Mesodermal cell (in vitro differentiated cells): Measurements from ENCODE around the gene NFIC.

Experiments
- H3K27ac ChIP-seq: 2 replicates; pipeline ENCODE4 v1.7.0; 2013; ENCODE audit warnings: mild to moderate bottlenecking, low read depth, low read length, moderate library complexity; ENCODE audit not compliant: severe bottlenecking
- H3K36me3 ChIP-seq: 2 replicates; pipeline ENCODE4 v1.7.1; 2013; ENCODE audit warnings: mild to moderate bottlenecking, low read length, moderate library complexity; ENCODE audit not compliant: control insufficient read depth, insufficient read depth
- H3K4me1 ChIP-seq: one replicate; pipeline ENCODE4 v1.7.1; 2013; ENCODE audit warnings: mild to moderate bottlenecking, low read length; ENCODE audit not compliant: insufficient read depth, control insufficient read depth, poor library complexity, severe bottlenecking
- H3K4me3 ChIP-seq: 2 replicates; pipeline ENCODE4 v1.7.0; 2013; ENCODE audit warnings: low read length, control low read depth, mild to moderate bottlenecking; ENCODE audit not compliant: insufficient read depth, poor library complexity, severe bottlenecking; ENCODE audit errors: extremely low read depth
- H3K9me3 ChIP-seq: 2 replicates; pipeline ENCODE4 v1.7.1; 2013; ENCODE audit warnings: mild to moderate bottlenecking, low read length, moderate library complexity; ENCODE audit not compliant: control insufficient read depth
- WGBS, 2 experiments: methylation state at CpG; one replicate each; pipeline ENCODE4 v1.1.5; 2013; ENCODE audit warnings: missing lambda C conversion rate in 2 of 2; ENCODE audit not compliant: insufficient coverage in 2 of 2; 5-methylcytosine and 5-hydroxymethylcytosine counted together

Gene NFIC

DNA sequence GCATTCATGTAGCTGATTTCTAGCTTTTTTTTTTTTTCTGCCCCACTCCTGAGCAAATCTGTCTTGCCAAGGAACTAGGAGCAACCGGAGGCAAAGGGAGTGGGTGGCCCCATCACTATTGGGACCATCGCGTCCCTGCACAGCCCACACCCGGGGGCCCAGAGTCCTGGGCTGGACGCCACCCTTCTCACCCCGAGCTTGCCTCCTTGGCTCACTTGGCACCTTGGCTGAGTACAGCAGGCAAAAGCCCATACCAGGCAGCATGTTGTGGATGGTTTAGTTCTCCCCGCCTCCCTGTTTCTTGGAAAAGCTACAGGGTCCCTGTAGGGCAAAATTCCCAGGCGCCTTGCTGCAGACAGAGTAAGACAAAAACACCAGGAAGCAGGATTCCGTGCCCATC is 100.3 kb downstream of the NFIC start:
- 90 to 96% methylated on average over 6 to 9 of the region's 9 CpGs for WGBS, 2 experiments
- Histone ChIP-seq H3K36me3 (no peaks in the 10 kb centered on the region), H3K4me1 (peaks cover 12% of the 10 kb centered on the region)

DNA sequence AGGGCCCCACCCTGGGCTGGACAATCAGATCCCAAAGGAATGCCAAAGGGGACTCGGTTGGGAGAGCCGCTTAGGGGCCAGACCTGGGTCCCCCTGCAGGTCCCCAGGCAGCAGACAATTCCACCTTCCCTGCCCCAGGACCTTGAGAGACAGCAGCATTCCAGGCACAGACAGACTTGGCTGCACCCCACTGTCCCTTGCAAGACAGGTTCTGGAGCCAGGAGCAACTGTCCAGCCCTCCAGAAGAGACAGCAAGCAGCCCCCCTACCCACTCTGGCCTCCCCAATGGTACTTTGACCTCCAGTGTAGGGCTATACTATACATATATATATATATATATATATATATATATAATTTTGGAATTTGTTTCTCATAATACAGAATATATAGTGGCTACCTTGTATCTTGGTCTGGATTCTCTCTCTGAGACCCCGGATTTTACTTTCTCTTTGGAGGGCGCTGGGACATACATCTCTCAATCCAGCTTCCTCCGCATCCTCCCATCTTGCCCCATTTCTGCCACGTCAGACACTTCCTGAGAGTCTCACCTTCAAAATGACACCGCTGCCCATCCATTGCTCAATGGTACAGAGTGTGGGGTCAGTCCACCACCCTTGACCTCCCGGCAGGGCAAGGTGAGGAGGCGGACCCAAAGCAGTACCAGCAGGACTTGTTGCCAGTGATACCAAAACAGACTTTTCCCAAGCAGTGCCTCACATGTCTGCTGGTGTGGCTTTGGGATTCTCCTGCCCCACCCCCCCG is 101.2 kb downstream of the NFIC start:
- Histone ChIP-seq H3K36me3 (no peaks in the 10 kb centered on the region), H3K9me3 (peaks cover 7% of the 10 kb centered on the region), H3K27ac (no peak overlapping the region), H3K4me1 (peaks cover 12% of the 10 kb centered on the region), H3K4me3 (no peak overlapping the region)
- 88 to 94% methylated on average over 8 to 9 of the region's 10 CpGs for WGBS, 2 experiments

More for the DNA sequence above, 100.3 kb downstream of the NFIC start:
- peaks cover 7% of the 10 kb centered on the region for H3K9me3 ChIP-seq
- no peak overlapping the region for H3K4me3 ChIP-seq
- no peak overlapping the region for H3K27ac ChIP-seq

DNA sequence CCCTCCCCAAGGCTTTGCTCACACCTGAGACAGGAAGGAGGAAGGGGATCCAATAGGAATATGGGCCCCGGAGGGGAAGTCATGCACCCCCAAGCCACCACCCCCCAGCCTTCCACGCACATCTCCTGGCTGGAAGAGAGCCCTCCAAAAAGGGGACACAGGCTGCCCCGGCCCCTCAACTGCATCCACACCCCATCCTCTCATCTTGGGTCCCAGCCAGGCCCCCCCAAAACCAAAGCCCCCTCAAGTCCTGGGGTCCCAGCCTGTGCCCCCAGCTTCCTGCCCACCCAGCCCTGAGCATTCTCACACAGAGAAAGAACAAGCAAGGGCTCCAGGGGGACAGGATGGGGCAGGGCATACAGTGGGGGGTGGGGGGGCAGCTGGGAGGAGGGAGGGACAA is 101.8 kb downstream of the NFIC start:
- WGBS, 2 experiments: 90% methylated on average over 2 of the region's 3 CpGs; no CpG with 5 or more reads in 1 of the 2 experiments
- Histone ChIP-seq H3K4me3 (no peak overlapping the region), H3K27ac (no peak overlapping the region)

DNA sequence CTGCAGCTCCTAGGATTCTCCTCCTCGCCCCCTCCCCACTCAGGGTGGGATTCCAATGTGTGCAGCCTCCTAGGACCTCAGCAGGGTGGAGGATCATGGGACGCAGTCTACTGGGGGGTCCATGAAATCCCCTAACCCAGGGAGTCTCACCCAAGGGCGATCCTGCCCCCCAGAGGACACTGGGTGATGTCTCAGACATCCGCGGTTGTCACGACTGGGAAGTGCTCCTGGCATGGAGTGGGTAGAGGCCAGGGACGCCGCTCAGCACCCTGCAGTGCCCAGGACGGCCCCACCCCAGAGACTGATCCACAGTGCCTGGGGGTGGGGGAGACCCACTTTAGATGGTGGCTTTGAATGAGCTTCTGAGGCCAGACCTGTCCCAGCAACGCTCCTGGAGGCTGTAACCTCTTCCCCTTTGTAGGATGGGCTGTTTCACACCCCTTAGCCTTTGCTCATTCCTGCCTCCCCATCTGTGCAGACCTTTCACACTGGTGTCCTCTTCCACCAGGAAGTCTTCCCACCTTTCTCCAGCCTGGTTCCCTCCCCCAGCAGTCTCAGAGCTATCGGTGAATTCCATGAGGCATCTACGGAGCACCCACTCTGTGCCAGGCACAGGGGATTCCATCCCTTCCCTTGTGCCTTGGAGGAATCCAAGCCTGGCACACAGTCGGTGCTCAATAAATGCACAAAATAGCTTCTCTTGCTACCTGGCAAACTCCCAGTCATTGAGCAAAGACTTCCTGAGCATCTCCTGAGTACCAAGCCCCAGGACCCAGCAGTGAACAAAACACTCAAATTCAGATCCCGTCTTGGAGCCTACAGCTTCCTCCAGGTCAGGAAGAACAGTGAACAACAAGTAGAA is 103.5 kb downstream of the NFIC start:
- Histone ChIP-seq H3K27ac (no peak overlapping the region), H3K4me1 (peaks cover 4% of the 10 kb centered on the region), H3K4me3 (no peak overlapping the region), H3K36me3 (no peaks in the 10 kb centered on the region), H3K9me3 (peaks cover 7% of the 10 kb centered on the region)
- 67 to 77% methylated on average over 12 to 13 of the region's 14 CpGs for WGBS, 2 experiments

More for the DNA sequence above, 101.8 kb downstream of the NFIC start:
- Histone ChIP-seq H3K9me3 (peaks cover 7% of the 10 kb centered on the region), H3K36me3 (no peaks in the 10 kb centered on the region), H3K4me1 (peaks cover 12% of the 10 kb centered on the region)

- peaks cover under 1% of the 10 kb centered on the region for H3K4me1 ChIP-seq
- H3K9me3 ChIP-seq: peaks cover 7% of the 10 kb centered on the region
- H3K36me3 ChIP-seq: no peaks in the 10 kb centered on the region
- WGBS, 2 experiments: 77 to 84% methylated on average over 7 to 11 of the region's 11 CpGs
- H3K4me3 ChIP-seq: no peak overlapping the region
- no peak overlapping the region for H3K27ac ChIP-seq
Measured at GRCh38 chr19:3470500-3471128, 104.2 kb downstream of the NFIC start.

GRCh38 chr19:3471954-3472655 is 105.7 kb downstream of the NFIC start:
- Histone ChIP-seq H3K27ac (no peak overlapping the region), H3K4me3 (no peak overlapping the region), H3K9me3 (peaks cover 7% of the 10 kb centered on the region), H3K4me1 (no peaks in the 10 kb centered on the region), H3K36me3 (no peaks in the 10 kb centered on the region)
- 54 to 62% methylated on average over 10 to 12 of the region's 24 CpGs for WGBS, 2 experiments

- Histone ChIP-seq H3K4me3 (no peak overlapping the region), H3K27ac (no peak overlapping the region), H3K9me3 (no peaks in the 10 kb centered on the region), H3K4me1 (no peaks in the 10 kb centered on the region), H3K36me3 (no peaks in the 10 kb centered on the region)
- WGBS, 2 experiments: 84 to 86% methylated on average over 7 to 8 of the region's 8 CpGs
Measured at GRCh38 chr19:3474010-3474409, 107.6 kb downstream of the NFIC start.

DNA sequence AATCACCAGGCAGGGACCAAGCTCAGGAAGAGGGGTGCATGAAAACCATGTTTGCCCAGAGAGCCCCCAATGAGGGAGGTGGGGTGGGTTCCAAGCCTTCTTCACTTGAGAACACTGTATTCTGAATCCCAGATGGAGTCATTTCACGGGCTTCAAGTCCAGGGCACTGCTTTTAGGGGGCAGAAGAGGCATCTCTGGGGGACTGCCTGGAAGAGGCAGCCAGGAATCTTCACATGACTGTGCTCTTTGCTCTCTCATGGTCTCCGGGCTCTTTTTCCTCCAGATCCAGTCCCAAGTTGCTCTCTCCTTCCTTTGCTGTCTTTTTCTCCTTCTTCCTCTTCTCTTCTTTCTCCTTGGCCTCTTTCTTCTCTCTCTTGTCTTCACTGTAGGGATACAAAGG is 108.2 kb downstream of the NFIC start:
- no peak overlapping the region for H3K27ac ChIP-seq
- no peak overlapping the region for H3K4me3 ChIP-seq
- no peaks in the 10 kb centered on the region for H3K9me3 ChIP-seq
- no peaks in the 10 kb centered on the region for H3K36me3 ChIP-seq
- 79% methylated on average over 2 of the region's 2 CpGs for WGBS, 2 experiments
- H3K4me1 ChIP-seq: no peaks in the 10 kb centered on the region

- H3K27ac ChIP-seq: no peak overlapping the region
- H3K4me1 ChIP-seq: no peaks in the 10 kb centered on the region
- H3K4me3 ChIP-seq: no peak overlapping the region
- WGBS, 2 experiments: 80 to 81% methylated on average over 4 of the region's 4 CpGs
- no peaks in the 10 kb centered on the region for H3K9me3 ChIP-seq
- H3K36me3 ChIP-seq: no peaks in the 10 kb centered on the region
Measured at GRCh38 chr19:3475449-3475848, 109.1 kb downstream of the NFIC start.

DNA sequence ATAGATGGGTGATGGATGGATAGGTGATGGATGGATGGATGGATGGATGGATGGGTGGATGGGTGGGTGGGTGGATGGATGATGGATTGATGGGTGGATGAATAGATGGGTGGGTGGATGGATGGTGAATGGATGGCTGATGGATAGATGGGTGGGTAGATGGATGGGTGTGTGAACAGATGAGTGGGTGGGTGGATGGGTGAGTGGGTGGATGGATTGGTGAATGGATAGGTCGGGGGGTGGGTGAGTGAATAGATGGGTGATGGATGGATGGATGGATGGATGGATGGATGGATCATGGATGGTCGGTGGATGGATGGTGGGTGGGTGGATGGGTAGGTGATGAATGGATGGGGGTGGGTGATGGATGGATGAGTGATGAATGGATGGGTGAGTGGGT is 110.4 kb downstream of the NFIC start:
- 70% methylated on average over 2 of the region's 2 CpGs; no CpG with 5 or more reads in 1 of the 2 experiments for WGBS, 2 experiments
- Histone ChIP-seq H3K4me3 (no peak overlapping the region), H3K36me3 (no peaks in the 10 kb centered on the region), H3K9me3 (no peaks in the 10 kb centered on the region), H3K27ac (no peak overlapping the region), H3K4me1 (no peaks in the 10 kb centered on the region)
